GM19240 (cell line): ENCODE data around the gene ABCB11.
"Not testable (repeated sequence)": the region's sequence is repeated elsewhere in the genome, so short reads cannot be mapped to it uniquely, and the experiment has no call there.

Source experiments
- DNase-seq: peaks from one replicate; pipeline ENCODE4 v3.0.0; 2011; ENCODE audit warnings: low spot score; ENCODE audit not compliant: insufficient read length

ABCB11 gene

DNA sequence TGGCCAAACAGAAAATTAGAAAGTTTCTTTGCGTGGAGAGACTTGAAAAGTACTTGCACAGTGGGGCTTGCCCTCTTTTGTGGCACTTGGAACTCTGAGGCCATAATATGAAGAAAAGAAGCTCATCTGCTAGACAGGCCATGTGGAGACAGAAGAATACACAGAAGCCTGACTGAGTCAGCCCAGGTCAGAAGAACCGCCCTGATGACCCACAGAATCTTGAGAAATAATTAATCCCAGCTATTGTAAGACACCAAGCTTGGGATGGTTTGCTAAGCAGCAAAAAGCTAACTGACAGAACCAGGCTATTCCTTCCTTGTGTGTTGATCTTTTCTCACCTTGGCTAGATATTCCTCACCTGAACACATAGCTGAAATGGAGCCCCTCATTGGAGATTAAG, 96.3 kb downstream of the ABCB11 start:
- no peak for DNase-seq

DNA sequence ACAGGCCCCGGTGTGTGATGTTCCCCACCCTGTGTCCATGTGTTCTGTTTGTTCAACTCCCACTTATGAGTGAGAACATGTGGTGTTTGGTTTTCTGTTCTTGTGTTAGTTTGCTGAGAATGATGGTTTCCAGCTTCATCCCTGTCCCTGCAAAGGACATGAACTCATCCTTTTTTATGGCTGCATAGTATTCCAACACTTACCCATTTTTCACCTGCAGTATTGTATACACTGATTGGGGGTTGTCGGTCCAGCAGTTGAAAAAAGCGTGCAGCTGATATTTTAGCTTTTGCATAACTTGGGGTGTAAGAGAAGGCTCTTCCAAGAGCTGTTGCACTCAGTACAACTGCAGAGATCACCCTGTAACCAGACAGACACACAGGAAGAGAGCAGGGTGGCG, 99.0 kb downstream of the ABCB11 start:
- not testable (repeated sequence) for DNase-seq

DNA sequence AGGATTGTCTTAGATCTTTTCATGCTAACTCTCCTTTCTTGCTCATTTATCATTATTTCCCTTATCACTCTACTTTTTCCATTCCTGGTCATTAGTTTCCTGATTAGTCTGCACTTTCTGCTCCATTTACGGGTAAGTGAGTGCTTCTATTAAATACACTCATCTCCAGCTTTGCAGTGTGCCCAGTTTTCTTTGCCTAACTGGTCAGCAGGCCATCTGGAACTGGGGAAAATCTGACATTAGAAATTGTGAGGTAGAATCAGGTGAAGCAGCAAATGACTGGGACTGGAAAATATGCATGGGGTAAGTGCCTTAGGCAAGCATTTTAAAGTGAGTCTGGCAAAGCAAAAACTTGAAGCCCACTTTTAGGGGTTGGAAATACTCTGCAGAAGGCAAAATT, 100.9 kb downstream of the ABCB11 start:
- no peak for DNase-seq

DNA sequence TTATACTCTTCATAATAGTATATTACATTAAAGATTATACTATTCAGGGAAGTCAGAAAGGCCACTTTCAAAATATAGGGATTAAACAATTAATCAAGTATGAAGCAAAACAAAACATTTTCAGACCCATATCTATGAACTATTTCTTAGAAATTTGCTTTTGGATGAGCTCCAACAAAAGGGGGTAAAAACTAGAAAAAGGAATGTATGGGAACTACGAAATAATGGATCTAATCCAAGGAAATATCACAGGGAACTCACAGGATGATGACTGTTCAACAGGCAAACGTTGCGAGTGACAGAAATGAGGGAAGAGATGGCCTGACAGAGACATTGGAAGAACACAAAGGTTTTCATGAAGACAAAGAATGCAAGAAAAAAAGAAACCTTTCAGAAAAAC, 102.1 kb downstream of the ABCB11 start:
- no peak for DNase-seq

DNA sequence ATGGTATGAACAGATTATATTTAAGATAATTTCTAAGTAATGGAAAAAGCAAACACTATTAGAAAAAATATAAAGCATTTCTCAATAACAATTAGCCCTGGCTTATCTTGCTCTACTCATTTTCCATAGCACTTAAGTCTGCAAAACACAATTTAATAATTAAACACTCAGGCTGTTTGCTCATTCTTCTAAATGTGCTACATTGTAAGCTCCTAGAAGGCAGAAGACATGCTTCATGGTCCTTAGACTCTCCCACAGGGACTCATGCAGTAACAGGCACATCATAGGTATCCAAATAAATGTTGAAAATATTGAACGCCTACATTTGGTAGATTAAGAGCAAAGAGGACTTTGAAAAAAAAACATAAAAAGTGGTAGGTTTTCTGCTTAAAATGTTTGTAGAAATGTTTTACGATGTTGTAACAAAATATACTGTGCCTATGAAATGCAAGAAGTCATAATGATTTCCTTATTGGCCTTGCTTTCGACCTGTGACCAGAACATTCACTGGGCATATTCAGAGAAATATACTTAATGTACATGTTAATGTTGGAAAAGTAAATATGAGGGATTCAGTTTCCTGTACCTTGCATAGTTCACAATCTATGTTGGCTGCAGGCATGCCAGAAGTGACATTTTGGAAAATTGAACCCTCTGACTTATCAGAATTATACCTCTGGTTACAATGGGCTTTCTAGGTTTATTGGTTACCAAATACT, 102.9 kb downstream of the ABCB11 start:
- DNase-seq = no peak

DNA sequence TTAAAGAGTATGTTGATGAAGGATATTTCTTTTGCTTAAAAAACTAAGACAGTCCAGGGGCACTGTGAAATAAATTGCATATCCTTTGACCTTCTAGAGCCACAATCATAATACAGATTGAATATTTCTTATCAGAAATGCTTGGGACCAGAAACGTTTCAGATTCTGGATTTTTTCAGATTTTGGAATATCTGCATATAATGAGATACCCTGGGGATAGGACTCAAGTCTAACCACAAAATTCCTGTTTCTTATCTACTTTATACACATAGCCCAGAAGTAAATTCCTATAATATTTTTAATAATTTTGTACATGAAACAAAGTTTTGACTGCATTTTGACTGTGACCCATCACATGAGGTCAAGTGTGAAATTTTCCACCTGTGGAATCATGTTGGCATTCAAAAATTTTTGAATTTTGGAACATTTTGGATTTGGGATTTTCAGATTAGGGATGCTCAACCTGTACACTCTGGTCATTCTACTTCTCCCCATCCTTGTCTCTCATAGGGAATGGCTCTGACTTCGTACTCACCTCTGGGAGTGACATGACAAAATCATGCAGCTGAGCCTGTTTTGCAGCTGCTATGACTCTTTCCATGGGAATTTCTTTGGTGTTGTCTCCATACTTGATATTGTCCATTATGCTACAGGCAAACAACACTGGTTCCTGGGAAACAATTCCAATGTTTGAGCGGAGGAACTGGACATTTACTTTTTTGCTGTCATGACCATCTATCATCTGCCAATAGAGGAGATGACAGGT, 104.3 kb downstream of the ABCB11 start:
- DNase-seq = no peak

DNA sequence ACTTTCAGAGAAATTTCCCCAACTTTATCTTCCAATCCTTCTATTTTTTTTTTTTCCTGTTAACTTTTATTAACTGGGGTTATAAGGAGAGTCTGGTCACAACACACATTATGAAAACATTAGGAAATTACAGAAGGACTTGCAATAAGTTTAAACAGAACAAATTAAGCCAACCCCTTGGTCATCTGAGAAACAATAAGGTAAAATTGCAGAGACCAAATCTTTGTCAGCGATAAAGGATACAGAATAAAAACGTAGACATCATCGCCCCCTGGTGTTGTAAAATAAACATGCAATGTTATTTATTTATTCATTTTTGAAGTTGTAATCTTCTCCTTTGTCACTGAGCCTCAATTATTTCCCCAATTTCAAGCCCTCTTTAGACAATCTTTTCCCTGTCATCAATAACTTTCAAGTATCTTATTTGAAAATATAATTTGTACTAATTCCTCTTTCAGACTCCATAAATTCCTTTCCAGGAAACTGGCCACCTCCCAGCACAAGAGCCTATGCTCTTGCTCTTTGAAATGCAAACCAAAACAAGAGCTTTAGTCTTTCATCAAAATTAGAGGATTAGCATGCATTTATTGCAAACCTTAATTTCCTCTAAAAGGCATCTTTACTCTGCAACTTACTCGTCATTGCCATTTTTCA, 110.5 kb downstream of the ABCB11 start:
- no peak for DNase-seq

DNA sequence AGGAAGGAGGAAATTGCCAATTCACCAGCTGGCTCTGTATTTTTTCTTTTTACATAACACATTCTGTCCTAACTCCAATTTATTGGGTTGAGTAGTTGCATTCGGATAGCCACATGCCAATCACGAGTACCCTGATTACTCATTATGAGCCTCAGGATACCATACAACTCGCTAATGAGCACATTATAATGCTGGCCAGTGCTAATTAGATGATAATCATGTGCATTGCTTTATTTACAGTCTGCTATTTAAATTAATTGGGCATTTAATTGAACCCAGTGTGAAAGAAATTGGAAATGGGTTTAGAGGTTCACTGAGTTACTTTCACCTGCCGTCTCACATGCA, 114.8 kb downstream of the ABCB11 start:
- no peak for DNase-seq

DNA sequence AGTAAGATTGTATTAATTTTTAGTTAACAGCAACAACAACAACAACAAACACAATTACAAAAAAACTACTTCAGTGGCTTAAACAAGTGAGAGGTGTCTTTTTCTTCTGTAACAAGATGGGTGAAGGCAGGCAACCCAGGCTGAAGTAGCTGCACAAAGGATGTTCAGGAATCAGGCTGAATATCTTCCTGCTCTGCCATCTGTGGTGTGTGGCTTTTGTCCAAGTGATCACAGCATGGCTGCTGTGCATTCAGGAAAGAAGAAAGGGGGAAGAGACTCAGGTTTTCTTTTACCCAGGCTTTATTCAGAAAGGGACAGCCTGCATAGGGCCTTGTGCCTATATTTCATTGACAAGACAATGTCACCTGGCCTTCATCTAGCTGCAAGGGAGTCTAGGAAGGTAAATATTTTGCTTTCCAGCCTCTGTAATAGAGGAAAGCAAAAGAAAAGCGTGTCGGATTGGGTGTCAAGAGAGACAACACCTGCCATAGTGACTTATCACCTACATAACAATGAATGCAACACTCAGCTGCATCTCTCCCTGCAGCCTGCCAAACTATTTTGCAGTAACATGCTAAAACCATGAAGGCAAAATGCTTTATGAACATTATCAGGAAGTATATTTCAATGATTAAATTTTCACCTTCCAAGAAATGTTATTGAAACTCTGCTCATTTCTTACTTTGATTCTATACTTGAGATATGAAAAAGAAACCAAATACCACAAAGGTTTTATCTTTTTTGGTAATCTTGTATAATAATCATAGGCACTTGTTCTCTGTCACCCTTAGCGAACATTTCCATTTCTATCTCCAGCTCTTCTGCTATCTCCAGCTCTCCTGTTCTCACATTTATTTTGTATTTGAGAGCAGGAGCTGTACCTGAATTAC, 115.4 kb downstream of the ABCB11 start:
- DNase-seq = no peak

DNA sequence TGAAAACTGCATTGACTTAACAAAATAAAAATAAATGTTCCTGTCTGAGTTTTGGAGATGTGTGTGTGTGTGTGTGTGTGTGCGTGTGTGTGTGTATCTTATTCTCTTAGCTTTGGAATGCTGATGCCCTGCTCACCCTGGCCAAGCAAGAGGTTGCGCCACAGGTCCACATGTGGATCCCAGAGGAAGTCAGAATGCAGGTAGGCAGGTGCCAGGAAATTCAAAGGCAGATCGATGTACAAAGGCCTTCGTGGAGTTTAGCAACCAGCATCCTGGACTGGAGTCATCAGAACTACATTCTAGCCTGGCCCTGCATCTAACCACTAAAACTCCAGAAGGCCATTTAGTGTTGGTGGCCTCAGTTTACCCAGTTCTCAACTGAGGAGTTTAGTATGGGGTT, 117.6 kb downstream of the ABCB11 start:
- DNase-seq = no peak

DNA sequence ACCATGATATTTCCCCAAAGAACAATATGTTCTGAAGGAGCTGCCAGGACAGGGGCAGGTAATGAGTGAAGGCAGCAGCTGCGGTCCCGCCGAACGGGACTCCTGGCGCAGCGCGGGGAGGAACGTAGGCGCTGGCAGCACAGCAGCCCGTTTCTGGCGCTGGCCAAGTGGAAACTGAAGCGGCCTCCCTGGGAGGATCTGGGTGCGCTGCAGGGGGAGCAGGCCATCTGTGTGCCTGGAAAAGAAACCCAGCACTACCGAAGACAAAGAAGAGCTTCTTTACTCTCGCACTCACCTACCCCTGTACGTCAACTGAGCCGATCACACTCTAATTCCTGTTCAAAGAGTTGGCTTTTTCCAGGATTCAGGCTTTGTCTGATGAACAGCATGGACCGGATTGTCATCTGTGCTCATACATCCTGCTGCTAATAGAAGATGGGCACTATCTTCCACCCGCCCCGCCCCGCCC, 118.2 kb downstream of the ABCB11 start:
- DNase-seq = no peak

DNA sequence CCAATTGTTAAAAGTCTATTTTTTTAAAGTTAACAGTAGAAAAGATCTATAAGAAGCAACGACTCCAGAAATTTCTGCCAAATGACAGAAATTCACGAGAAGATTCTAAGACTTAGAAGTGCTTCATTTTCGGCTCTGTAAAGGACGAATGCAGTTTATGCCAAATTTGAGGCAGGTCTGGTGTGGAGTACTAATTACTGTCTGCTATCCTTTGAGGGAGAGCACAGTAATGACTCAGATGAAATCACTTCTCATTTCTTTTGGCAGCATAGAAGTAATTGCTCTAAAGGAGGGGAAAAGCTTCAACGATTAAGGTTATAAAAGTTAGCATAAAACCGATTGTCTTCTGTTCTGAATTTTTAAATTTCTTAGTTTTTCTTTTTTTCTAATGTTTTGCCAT, 118.7 kb downstream of the ABCB11 start:
- no peak for DNase-seq

DNA sequence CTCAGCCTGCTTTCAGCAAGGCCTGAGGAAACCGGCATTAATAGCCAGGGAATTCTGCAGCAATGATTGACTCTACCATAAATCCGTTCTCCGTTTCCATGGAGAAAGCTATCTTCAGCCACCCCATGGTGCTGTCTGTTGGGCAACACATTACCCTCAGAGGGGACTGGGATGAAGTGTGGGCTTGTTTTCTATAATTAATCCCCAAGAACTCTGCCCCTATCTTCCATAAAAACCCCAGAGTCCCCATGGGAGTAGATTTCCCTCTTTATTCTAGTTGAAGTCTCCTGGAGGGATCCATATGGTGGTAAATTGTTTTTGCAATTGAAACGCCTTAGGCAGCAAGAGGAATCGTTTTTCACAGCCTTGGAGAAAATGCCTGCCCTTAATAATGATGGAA, 120.8 kb downstream of the ABCB11 start:
- no peak for DNase-seq

DNA sequence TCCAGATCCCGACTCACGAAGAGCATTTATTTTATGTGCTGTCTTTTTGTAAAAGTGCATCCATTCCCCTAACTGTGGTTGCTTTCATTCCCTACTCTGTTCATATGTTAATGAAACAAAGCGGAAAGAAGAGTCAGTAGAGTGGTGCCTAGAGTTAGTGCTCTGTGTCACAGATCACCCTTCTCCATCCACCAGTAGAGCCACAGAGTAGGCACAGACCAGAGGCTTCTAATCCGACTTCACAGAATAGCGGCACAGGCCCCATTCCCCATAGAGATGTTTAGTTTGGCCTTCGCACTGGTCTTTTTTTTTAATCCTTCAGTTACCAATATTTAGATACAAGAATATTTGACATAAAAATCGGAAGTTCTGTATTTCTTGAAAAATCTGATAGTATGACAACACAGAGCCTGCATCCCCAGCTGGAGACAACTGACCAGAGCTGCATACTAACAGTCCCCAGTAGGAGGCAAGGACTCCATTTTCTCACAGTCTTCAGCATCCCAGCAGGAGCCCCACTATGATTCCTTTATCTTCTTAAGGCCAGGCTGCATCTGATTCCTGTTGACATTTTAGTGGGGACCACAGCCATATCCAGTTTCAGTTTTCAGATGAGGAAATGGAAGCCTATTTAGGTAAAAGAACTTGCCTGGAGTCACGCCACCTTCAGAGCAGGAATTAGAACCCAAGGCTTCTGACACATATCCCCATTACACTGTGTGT, 123.0 kb downstream of the ABCB11 start:
- DNase-seq = no peak

DNA sequence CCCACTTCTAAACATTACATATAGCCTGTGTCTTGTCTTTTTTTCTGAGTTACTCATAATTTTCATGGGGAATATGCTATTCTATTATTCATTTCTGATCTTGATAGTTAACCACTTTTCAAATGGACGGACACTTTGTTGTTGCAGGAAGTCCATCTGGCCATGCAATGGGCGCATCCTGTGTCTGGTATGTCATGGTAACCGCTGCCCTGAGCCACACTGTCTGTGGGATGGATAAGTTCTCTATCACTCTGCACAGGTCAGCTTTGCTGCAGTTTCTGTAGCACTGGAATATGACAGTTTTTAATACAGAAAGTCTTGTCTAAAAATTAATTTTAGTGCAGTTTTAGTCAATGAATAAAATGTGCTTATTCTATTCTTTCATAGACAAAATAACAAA, 126.8 kb downstream of the ABCB11 start:
- no peak for DNase-seq

DNA sequence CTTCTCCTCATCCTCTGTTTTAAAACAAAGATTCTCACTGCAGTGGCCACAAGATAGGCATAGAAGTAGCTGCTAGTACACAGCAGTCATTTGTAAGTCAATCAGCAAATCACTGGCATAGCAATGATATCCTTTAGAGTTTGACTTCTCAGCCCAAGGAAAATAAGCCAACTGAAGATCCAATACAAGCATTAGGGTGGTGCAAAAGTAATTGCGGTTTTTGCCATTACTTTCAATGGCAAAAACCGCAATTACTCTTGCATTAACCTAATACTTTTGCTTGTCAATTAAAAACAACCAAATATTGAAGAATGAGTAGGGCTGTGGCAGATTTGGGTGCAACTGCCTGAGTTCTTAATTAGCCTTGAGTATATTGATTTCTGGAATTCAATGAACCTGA, 127.2 kb downstream of the ABCB11 start:
- no peak for DNase-seq

DNA sequence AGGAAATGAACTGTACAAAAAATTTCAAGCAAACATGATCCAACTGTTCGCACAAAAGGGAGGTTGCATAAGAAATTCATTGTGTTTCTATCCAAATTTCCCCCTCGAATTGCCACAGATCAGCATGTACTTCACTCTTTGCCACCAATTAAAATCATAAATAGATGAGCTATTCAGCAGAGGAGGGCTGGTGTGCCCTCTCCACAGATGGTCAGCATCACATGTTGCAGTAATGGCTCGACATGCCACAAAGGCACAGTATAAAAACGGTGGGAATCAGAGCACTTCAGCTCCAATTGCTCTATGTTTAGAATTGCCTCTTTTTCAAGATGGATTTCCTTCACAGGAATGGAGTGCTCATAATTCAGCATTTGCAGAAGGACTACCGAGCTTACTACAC, 130.1 kb downstream of the ABCB11 start, which contains the start of gene G6PC2:
Gene G6PC2 (plus strand): TSS at position 289 of the 400 bp plus-strand sequence. CDS start 41 bp downstream, at position 330.
- no peak for DNase-seq

DNA sequence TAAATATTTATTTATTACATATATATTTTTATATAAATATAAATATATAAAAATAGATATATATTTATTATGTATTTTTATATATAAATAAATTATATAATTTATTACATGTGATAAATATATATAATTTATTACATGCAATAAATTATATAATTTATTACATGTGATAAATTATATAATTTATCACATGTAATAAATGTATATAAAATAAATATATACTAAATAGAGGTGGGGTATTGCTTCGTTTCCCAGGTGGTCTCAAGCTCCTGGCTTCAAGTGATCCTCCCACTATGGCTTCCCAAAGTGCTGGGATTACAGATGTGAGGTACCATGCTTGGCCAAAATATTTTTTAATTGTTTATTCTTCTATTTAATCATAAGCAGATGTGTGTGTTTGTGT, 133.7 kb downstream of the ABCB11 start:
- no peak for DNase-seq

DNA sequence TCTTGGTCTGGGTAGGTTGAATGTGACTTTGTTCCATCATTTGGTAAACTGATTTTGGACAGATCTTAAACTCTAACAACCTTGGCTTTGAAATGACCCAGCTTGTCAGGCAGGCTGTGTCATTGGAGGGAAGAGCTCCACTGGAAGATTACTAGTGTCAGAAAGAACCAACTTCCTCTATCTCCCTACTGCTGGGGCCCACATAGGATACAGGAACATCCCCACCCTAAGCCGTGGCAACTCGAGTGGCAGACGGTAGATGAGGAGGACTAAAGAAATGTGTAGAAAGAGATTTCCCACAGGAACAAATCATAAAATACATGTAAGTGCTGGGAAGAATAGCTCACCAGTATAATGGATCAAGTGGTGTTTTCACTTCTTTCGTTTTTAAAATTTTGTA, 134.3 kb downstream of the ABCB11 start:
- no peak for DNase-seq

DNA sequence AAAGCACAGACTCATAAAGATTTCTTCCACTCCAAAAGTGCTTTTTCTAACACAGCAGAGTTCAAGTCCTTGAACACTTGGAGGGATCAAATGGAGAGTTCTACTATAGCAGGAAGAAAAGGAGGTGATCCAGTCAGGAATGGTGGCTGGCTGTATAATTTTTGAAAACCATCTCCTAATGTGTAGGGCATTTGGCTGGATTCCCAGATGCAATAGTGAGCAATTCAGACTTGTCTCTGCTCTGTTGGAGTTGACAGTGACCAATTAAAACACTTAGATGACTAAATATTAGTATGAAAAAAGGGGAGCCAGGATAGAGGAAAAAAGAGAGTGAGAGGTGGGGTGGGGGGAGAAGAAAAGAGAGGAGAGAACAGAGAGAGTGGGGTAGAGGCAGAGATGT, 135.4 kb downstream of the ABCB11 start:
- no peak for DNase-seq

DNA sequence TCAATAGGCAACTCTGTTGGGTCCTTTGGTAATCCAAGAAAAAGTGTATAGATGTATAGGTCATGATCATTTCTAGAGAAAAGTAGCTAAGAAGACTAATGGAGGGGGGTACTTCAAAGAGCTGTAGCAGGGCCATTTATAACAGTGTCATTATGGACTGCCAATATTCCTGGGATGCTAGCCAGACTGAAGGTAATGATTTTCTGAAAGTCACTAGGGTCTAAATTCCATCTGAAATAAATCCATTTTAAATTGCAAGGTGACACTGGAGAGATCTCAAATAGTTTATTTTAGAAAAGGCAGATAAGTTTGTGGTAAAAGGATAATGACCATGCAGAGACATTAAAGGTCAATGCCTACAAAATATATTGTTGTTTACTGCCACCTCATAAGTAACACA, 136.4 kb downstream of the ABCB11 start:
- no peak for DNase-seq
